ENCODE results near the gene PPP2R5D.
"Not testable (repeated sequence)": the region's sequence is repeated elsewhere in the genome, so short reads cannot be mapped to it uniquely, and the experiment has no call there.

Gene PPP2R5D

DNA sequence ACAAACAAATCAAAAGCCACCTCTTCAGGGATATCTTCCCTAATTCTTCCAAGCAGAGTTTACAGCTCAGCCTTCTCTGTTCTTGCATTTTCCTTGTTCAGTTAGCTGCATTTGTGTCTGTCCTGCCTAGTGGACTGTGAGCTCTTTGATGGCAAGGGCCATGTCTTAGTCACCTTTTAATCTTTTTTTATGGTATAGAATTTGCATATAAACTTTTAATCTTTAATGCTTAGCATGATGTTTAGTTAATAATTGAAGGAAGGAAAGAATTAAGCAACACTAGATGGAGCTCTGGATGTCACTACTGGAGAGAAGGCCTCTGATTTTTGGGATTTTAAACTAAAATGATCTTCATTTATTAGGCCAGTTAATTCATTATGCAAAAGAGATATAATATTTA lies 12.1 kb downstream of the PPP2R5D start:
- no peak for DNase-seq (ENCODE audit: low read depth)

DNA sequence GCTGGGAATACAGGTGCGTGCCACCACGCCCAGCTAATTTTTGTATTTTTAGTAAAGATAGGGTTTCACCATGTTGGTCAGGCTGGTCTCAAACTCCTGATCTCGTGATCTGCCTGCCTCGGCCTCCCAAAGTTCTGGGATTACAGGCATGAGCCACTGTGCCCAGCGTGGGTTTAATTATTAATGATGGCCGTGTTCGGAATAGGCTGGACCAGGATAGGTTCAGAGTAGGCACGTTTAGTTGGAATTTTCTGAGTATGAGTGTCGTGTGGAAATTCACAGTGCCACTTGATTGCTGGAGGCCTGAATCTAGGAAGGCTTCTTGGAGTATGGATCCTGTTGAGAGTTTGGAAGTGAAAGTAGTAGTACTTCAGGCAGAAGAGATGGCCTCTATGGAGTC lies 13.8 kb downstream of the PPP2R5D start:
- not testable (repeated sequence) for DNase-seq (ENCODE audit: low read depth)

DNA sequence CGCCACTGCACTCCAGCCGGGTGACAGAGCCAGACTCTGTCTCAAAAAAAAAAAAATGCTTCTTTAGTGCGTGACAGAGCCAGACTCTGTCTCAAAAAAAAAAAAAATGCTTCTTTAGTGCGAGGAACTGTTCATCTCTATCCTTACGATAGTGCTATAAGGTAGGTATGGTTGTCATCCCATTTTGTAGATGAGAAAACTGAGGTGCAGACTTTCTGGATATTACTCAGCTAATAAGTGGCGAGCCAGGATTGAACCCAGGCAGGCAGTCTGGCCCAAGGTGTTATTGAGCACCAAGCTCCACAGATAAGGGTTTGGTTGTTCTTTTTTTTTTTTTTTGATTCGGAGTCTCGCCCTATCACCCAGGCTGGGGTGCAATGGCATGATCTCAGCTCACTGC lies 17.5 kb downstream of the PPP2R5D start:
- no peak for DNase-seq (ENCODE audit: low read depth)

DNA sequence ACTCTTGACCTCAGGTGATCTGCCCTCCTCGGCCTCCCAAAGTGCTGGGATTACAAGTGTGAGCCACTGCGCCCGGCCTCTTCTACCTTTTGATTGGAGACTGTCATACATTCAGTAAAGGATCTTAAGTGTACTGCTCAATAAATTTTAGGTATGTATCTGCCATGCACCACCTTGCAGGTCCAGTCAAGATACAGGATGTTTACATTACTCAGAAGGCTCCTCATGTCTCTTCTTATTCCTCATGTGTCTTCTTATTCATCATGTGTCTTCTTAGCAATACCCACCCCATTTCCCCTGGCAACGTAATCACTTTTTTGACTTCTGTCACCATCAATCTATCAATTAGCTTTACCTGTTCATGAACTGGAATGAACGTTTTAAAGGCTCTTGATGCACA lies 21.5 kb downstream of the PPP2R5D start:
- no peak for DNase-seq (ENCODE audit: low read depth)

DNA sequence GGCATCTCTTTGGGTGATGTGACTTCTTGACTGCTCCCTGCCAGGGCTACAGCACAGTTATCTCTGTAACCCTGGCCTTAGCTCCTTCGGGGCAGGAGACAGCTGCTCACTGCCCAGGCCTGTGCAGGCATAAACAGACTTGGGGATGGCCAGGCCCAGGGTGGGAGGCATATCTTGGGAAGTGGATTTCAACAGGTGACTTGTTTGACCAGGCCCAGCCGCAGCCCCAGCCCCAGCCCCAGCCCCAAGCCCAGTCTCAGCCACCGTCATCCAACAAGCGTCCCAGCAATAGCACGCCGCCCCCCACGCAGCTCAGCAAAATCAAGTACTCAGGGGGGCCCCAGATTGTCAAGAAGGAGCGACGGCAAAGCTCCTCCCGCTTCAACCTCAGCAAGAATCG lies 21.9 kb downstream of the PPP2R5D start:
- DNase-seq (ENCODE audit: low read depth) = no peak

DNA sequence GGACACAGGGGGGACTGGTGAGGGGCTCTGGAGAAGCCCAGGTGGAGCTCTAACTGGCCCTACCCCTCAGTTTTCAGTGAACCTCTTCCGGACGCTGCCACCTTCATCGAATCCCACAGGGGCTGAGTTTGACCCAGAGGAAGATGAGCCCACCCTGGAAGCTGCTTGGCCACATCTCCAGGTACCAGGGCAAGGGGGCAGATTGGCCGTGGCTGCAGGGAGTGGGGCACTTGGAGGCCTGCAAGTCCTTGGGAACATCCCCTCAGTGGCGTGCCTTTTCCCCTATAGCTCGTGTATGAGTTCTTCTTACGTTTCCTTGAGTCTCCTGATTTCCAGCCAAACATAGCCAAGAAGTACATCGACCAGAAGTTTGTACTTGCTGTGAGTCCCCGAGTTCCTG lies 22.8 kb downstream of the PPP2R5D start:
- no peak for DNase-seq (ENCODE audit: low read depth)

DNA sequence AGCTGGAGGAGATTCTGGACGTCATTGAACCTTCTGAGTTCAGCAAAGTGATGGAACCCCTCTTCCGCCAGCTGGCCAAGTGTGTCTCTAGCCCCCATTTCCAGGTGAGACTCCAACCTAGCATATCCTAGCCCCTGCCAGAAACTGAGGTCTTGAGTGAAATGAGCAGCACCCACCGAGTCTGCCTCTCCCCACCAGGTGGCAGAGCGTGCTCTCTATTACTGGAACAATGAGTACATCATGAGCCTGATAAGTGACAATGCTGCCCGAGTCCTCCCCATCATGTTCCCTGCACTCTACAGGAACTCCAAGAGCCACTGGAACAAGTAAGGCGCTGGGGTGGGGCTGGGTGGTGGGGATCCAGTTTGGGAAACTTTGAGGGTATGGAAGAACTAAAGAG lies 24.8 kb downstream of the PPP2R5D start:
- no peak for DNase-seq (ENCODE audit: low read depth)

DNA sequence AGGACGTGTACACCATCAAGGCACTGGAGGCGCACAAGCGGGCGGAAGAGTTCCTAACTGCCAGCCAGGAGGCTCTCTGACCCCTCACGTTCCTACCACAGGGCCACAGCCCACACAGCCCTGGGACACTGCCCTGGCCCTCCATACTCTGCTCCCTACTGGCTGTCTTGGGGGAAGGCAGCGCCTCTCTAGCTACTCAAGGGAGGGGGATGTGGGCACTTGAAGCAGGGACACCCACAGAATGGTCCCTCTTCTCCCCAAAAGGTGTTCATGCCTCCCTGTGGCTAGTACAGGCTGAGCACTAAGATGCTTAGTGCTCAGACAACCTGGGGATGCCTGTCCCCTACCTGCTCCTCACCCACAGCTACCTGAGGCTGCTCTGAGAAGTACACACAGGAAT lies 26.8 kb downstream of the PPP2R5D start:
- DNase-seq (ENCODE audit: low read depth) = no peak

DNA sequence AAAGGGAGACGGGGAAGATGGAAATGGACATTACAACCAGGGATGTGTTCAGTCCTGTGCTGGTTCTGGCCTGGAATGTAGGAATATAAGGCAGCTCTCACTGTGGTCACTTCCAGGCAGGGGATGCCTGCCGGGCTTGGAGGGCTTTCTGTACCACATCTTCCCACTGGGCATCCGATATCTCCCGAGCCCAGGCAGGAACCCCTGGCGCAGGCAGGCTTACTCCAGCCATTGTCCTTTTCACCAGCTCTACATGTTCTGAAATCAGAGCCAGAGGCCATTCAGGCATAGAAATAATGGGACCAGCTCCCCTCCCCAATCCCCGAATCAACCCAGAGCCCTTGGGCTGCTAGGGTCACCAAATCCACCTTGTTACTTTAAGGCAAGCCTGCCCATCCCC lies 28.0 kb downstream of the PPP2R5D start:
- DNase-seq (ENCODE audit: low read depth) = no peak

DNA sequence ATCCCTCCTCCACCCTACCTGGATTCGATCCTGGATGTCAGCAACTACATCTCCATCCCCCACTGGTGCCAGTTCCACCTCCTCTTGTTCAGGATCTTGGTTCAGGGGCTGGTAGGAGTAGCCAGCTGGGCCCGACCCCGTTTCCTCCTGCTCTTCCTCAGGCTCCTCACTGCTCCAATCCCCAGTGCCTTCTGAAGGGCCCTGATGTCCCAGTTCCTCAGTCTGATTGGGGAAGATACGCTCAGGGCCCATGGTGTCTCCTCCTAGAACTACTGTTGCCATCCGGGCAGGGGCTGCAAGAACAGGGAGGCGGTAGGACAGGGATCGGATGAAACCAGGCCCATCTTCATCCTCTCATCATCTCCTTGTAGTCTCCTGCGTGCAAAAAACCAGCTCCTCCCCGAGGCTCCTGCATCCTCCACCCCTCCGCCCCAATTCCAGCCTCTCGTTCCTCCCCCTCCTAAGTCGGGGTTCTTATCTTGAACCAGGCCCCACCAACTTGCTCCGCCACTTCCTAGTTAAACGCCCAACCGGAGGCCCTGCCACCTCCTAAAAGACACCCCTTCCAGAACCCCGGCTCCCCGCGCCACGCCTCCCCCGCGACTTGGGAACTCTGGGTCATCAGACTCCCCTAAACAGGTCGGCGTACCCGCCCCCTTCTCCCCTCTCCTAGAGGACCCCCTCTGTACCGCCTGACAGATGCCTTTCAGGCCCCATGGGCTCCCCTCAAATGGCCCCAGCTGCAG lies 28.9 kb downstream of the PPP2R5D start:
- no peak for DNase-seq (ENCODE audit: low read depth)

DNA sequence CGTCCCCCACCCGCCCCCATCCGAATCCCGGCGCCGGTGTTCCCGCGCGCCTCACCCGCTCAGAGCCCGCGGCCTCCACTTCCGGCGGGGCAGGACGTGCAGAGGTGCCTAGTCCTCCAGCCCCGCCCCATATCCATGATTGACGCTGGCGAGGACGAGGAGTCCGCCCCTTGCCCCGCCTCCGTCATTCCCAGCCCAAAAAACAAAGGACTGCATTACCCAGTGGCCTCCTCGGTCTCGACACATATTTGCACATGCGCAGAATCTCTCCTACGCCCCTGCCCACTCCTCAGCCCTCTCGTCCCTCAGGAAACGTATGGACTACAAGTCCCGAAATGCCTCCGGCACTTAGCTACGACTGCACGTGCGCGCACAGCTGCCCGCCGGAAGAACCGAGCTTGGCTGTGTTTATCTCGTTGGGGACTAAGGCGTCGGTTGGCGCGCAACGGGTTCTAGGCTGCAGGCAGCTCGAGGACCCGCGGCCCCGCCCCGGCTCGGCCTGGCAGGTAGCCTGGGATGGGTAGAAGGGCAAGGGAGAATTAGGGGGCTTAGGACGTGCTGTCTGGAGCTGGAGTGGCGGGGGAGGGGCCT lies 29.6 kb downstream of the PPP2R5D start, which contains the start of the genes KLHDC3 and MEA1:
KLHDC3 (plus strand) TSS at position 407 of the 591 bp plus-strand sequence. CDS start 2,944 bp downstream, outside the sequence.
MEA1 (minus strand) TSS at position 104 of the 591 bp plus-strand sequence. CDS start 133 bp downstream, outside the sequence.
- DNase-seq (ENCODE audit: low read depth) = peak; percentile 99

DNA sequence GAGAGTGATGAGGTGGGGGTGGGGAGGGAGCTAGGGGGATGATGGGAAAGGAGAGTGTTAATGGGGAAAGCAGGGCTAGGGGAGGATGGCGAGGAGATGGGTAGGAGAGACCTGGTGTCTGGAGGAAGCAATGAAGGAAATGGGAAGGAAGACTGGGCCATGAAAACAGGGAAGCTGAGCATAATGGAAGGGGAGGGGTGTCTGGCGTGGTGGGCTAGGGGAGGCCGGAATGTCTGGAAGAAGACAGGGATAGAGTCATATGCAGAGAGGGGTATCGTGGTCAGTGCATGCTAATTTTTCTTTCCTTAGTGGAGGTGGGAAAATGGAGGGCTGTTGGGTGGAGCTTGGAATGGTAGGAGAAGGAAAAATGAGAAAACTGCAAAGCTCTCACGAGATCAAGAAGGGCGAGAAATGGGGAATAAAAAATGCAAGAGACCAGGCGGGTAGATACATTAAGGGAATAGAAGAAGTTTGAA lies 30.1 kb downstream of the PPP2R5D start:
- no peak for DNase-seq (ENCODE audit: low read depth)

DNA sequence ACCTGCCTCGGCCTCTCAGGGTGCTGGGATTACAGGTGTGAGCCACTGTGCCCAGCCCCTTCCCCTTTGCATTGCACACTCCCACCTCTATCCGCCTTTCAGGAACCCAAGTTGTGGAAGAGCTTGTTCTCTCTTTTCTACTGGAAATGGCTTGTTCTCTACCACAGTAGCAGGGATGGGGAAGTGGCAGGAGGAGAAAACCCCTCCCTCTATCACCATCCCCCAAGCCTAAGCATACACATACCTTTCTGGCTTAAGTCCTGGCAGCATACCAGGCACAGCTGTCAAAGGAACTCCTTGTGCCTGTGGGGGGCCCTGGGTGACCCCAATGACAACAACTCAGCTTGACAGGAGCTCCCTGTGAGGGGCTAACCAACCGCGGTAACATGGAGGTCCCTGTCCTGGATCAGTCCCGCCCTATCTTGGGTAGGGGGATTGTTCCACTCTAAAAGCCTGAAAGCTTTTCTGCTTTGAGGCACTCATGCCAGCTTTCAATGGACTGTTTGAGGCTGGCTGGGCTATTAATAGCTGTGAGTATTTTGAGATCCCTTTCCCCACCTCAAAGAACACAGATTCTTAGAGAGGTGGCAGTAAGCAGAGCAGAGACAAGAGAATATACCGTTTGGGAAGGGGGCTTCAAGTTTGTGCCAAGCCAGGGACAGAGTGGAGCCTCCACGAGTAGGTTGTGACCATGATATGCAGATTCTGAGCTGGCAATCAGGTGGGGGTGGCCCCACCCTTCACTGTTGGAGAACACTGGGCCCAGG lies 32.0 kb downstream of the PPP2R5D start:
- DNase-seq (ENCODE audit: low read depth) = no peak

DNA sequence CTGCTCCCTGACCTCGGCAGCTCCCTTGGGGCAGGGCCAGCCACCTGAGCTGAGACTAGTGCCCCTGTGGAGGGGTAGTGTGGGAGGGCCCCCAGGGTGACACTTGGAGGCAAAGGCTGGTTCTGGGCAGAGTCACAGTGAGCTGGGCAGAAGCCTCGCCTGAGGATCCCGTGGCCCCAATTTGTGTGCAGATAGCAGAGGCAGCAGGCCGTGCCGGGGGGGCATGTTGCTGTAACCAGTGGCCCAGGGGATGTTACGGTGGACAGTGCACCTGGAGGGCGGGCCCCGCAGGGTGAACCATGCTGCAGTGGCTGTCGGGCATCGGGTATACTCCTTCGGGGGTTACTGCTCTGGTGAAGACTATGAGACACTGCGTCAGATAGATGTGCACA lies 32.6 kb downstream of the PPP2R5D start:
- DNase-seq (ENCODE audit: low read depth) = no peak

DNA sequence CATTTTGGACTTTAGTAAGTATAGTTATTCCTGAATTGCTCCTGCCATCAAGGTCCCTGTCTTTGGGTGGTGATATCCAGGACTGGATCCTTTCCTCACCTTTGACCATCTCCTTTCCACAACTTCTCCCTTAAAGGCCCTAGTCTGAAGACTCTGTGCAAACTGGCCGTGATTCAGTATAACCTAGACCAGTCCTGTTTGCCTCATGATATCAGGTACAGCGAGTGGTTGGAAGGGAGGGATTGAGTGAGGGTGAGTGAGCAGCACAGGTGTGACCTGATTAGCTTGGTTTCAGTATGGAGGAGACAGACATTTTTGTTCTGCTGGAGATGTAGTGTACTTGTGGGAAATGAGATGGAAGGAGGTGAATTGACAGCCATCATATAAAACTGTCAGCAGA lies 34.8 kb downstream of the PPP2R5D start:
- DNase-seq (ENCODE audit: low read depth) = no peak

DNA sequence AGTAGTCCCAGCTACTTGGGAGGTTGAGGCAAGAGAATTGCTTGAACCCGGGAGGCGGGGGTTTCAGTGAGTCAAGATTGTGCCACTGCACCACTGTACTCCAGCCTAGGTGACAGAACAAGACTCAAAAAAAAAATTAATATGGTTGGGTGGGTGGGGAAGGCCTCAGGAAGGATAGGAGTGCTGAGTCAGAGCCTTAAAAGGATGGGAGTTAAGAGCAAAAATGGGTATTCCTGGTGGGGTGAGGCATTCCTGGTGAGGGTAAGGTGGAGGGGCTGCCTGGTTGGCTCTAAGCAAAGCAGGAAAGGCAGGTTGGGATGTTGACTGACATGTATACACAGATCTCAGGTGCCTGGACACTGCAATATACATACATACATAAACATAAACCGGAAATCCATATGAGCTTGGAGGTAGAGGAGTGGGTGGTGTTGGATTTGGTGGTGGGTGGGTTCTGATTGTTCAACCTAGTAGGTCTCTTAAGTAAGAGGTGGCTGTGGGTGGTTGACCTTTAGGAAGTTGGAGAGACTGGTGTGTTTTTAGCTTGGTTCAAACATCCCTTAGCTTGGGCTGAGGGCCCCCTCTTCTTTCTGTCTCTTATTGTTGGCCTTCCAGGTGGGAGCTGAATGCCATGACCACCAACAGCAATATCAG lies 35.8 kb downstream of the PPP2R5D start:
- no peak for DNase-seq (ENCODE audit: low read depth)

DNA sequence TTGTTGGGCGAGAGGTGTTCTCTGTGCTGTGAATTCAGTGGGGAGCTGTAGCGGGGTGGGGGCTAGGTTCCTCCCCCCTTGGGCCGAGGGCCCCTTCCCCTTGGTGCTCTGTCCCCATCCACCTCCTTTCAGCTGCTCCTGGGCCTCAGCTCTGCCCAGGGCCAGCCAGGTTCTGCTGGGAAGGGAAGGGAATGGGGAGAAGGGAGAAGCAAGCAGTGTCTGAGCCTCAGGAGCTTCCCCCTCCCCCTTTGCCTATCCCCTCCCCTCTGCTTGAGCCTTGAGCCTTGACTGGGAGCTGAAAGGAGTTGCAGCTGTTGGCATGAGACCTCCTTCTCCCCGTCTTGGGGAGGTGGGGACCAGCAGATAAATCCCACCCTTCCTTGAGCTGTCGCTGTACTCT lies 36.5 kb downstream of the PPP2R5D start:
- DNase-seq (ENCODE audit: low read depth) = no peak

DNA sequence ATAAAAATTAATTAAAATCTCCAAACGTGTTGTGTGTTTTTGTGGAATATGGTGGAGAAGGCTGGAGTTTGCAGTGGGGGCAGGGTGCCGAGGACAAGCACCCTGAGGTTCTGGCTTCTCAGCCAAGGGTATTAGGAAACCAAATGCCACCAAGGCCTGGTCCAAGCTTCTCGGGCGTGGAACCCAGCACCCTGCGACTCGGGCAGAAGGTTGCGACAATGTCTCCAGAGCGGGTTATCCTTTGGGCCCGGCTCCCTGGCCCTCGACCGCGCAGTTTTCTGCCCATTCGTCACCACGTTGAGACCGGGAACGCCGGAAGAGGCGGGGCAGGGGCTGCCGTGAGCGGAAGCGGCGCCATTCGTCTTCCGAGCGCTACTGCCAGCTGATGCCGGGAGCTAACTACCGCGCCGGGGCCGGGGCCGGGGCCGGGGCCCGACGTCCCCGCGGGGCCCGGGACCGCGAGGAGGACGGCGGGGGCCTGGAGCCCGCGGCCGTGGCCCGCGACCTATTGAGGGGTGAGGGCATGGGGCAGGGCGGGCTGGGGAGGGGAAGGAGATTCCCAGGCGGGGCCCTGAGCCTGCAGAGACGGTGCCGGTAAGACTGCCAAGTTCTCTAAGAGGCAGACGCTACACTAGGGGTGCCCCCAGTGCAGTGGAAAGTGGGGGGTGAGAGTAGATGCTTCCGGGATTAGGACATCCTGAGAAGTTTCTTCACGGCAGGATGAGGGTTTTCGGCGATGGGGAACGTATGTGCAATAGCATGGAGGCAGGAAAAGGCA lies 37.1 kb downstream of the PPP2R5D start, which contains the start of gene RRP36:
RRP36 (plus strand) TSS at position 354 of the 778 bp plus-strand sequence; CDS start at position 386, 32 bp downstream.
- peak; percentile 76 for DNase-seq (ENCODE audit: low read depth)

DNA sequence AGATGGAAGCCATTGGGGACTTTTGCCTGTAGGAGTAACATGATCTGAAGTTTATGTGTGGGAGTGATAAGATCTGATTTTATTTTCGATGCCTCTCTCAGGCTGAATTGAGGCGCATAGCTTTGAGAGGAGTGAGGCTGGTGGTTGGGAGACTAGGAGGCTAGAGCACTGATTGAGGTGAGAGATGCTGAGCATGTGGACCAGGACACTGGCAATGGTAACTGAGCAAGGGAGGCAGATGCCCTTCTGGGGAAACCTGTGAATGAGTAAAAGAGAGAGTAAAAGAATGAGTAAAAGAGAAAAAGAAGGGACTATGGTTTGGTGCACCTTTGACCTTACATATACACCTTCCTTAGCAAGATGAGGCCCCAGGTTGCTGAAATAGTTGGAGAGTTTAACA lies 40.1 kb downstream of the PPP2R5D start:
- no peak for DNase-seq (ENCODE audit: low read depth)

DNA sequence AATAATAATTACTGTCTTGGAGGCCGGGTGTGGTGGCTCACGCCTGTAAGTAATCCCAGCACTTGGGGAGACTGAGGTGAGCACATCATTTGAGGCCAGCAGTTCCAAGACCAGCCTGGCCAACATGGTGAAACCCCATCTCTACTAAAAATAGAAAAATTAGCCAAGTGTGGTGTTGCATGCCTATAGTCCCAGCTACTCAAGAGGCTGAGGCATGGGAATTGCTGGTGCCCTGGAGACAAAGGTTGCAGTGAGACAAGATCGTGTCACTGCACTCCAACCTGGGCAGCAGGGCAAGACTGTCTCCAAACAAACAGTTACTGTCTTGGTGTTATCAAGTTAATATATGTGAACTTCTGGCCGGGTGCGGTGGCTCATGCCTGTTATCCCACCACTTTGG lies 42.0 kb downstream of the PPP2R5D start:
- no peak for DNase-seq (ENCODE audit: low read depth)

DNA sequence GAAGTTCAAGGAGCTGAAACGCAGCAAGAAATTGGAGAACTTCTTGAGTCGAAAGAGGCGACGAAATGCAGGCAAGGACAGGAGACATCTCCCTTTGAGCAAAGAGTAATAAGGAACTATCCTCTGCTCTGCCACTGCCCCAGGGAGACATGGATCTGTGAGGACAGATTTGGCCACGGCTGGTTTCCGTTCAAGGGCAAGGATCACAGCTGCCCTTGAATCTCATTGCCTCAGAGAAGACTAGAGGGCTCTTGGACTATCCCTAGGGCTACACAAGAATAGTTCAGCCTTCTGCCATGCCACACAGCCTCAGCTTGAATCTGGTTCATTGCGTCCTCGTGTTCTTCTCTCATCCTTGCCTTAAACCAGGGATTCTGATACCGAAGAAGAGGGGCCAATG lies 44.8 kb downstream of the PPP2R5D start:
- no peak for DNase-seq (ENCODE audit: low read depth)
